ENCODE measurements around the gene GPR108. TPM values are rescaled to one million over a fixed set of nuclear protein-coding genes. Genes with fewer than 3 reads are reported as not detected.

The GPR108 gene
- total and polyA plus RNA-seq, 11 donors, result 19.2 to 47.9 (median 31.1) TPM

DNA sequence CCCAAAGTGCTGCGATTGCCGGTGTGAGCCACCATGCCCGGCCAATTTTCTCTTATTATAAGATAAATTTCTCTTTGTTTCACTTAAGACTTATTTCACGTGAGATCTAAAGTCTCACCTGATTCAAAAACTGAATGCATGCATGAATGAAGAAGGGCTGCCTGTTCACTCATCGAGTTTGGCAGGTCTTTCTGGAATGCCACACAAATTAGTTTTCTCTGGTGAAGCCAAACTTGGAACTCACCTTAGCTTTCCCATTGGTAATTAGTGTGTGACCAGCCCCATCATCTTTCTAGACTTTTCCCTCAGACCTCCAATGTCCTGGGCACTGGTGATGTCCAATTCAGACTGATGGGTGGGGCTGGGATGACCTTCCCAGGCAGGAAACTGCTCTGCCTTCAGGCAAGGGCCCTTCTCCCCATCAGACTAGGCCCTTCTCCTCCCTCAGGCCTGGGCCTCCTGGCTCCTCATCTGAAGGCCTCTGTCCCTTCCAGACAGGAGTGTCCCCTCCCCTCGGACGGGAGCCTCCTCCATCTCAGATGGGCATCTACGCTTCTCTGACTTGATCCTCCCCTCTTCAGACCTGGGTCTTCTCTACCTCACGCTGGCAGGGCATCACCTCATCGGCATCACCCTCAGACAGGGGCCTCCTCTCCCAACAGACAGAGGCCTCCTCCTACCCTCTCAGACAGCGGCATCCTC is 31.3 kb downstream of the GPR108 start:
- peaks cover 0 to 28% (median 21%) of the 10 kb centered on the region in 9 donors for H3K27me3 ChIP-seq
- no peaks in the 10 kb centered on the region for H3K9me3 ChIP-seq
- intact Hi-C loops (cut with DNase I), result no loop called here
- 77 to 81% (median 79%) methylated on average over 11 of the region's 11 CpGs for WGBS, 4 donors
- H3K36me3 ChIP-seq, result no peaks in the 10 kb centered on the region
- H3K27ac ChIP-seq, result no peak overlapping the region
- ATAC-seq (no peak), DNase-seq (no peak)
- H3K4me3 ChIP-seq, result no peak overlapping the region
- no peak for TF ChIP-seq POLR2A (IDR thresholded peaks at IDR 0.05)
- H3K4me1 ChIP-seq, result no peaks in the 10 kb centered on the region

DNA sequence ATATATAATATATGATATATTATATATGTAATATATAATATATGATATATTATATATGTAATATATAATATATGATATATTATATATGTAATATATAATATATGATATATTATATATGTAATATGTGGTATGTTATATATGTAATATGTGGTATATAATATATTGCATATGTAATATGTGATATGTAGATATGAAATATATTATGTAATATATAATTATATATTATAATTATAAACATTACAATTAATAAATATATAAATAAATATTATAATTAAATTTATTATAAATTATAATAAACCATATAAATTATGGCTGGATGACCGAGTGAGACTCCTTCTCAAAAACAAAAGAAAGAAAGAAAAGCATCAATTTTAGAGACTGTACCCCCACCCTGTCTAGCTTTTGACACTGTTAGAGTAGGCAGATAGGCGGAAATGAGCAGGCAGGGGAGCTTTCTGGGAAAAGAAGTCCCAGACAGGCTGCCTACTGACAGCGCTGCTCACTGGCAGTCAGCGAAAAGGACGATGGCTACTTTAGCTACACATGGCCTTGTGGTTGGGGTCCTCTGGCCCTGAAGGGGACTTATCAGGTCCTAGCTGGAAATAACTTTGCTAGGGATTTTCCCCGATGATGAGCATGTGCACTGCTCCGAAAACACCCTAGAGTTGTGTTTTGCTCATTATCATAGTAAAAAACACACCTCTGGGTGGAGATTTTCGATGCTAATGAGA is 36.6 kb downstream of the GPR108 start:
- WGBS, 4 donors, result 79 to 84% (median 83%) methylated on average over 8 of the region's 8 CpGs
- intact Hi-C loops (cut with DNase I), result no loop called here
- no peaks in the 10 kb centered on the region for H3K9me3 ChIP-seq
- no peaks in the 10 kb centered on the region for H3K36me3 ChIP-seq
- no peaks in the 10 kb centered on the region for H3K4me1 ChIP-seq
- no peak for TF ChIP-seq POLR2A (IDR thresholded peaks at IDR 0.05)
- TF ChIP-seq, protein P1, sequence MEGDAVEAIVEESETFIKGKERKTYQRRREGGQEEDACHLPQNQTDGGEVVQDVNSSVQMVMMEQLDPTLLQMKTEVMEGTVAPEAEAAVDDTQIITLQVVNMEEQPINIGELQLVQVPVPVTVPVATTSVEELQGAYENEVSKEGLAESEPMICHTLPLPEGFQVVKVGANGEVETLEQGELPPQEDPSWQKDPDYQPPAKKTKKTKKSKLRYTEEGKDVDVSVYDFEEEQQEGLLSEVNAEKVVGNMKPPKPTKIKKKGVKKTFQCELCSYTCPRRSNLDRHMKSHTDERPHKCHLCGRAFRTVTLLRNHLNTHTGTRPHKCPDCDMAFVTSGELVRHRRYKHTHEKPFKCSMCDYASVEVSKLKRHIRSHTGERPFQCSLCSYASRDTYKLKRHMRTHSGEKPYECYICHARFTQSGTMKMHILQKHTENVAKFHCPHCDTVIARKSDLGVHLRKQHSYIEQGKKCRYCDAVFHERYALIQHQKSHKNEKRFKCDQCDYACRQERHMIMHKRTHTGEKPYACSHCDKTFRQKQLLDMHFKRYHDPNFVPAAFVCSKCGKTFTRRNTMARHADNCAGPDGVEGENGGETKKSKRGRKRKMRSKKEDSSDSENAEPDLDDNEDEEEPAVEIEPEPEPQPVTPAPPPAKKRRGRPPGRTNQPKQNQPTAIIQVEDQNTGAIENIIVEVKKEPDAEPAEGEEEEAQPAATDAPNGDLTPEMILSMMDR (IDR thresholded peaks at IDR 0.05), result no peak
- no peak for ATAC-seq
- no peak for DNase-seq
- H3K4me3 ChIP-seq, result no peak overlapping the region
- H3K27ac ChIP-seq, result no peak overlapping the region
- peaks cover 0 to 3% (median 0%) of the 10 kb centered on the region in 9 donors for H3K27me3 ChIP-seq

DNA sequence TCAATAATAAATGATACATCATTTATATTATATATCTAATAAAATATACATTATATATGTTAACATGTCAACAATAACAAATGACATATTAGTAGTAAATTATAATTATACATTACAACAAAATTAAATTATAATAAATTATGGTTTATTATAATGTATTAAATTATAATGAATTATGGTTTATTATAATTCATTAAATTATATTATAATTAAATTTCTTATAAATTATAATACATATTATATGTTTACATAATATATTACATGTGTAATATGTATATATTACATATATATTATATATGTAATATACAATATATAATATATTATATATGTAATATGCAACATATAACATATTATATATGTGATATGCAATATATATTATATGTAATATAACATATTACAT is 37.4 kb downstream of the GPR108 start:
- Histone ChIP-seq H3K27ac (no peak overlapping the region), H3K9me3 (no peaks in the 10 kb centered on the region), H3K4me3 (no peak overlapping the region), H3K4me1 (no peaks in the 10 kb centered on the region), H3K36me3 (no peaks in the 10 kb centered on the region), H3K27me3 (peaks cover 0 to 3% (median 0%) of the 10 kb centered on the region in 9 donors)
- TF ChIP-seq POLR2A (IDR thresholded peaks at IDR 0.05), result no peak
- TF ChIP-seq, protein P1 (IDR thresholded peaks at IDR 0.05), result no peak
- no peak for DNase-seq
- no peak for ATAC-seq
- intact Hi-C loops (cut with DNase I), result no loop called here

DNA sequence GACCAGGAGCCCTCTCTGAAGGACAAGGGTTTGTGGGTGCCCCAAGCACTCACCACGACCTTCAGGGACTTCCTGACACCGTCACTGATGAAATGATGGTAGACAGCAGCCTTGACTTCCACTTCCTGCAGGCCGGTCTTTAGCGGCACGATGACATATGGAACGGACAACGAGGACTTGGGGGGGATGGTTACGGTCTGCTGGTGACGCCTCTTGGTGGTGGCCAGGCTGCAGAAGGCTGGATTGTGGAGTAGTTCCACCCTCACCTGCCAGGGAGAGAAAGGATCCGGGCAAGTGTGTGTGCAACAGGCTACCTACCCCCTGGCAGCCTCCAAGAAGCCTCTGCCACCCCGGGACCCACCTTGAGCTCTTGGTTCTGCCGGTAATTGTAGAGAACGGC is 40.1 kb downstream of the GPR108 start:
- DNase-seq (no peak), ATAC-seq (no peak)
- WGBS, 4 donors, result 64 to 73% (median 70%) methylated on average over 13 of the region's 13 CpGs
- Histone ChIP-seq H3K9me3 (no peaks in the 10 kb centered on the region), H3K27ac (no peak overlapping the region), H3K36me3 (peaks cover 0 to 4% (median 0%) of the 10 kb centered on the region in 9 donors), H3K4me3 (no peak overlapping the region), H3K27me3 (peaks cover 0 to 3% (median 0%) of the 10 kb centered on the region in 9 donors), H3K4me1 (no peaks in the 10 kb centered on the region)
- no peak for TF ChIP-seq POLR2A (IDR thresholded peaks at IDR 0.05)
- TF ChIP-seq, protein P1 (IDR thresholded peaks at IDR 0.05), result no peak
- intact Hi-C loops (cut with DNase I), result no loop called here

Measured in heart left ventricle (tissue), 16 donors.